ENCODE data around the gene GPAT2.
"Not testable (repeated sequence)": the region's sequence is repeated elsewhere in the genome, so short reads cannot be mapped to it uniquely, and the experiment has no call there.

Gene GPAT2

DNA sequence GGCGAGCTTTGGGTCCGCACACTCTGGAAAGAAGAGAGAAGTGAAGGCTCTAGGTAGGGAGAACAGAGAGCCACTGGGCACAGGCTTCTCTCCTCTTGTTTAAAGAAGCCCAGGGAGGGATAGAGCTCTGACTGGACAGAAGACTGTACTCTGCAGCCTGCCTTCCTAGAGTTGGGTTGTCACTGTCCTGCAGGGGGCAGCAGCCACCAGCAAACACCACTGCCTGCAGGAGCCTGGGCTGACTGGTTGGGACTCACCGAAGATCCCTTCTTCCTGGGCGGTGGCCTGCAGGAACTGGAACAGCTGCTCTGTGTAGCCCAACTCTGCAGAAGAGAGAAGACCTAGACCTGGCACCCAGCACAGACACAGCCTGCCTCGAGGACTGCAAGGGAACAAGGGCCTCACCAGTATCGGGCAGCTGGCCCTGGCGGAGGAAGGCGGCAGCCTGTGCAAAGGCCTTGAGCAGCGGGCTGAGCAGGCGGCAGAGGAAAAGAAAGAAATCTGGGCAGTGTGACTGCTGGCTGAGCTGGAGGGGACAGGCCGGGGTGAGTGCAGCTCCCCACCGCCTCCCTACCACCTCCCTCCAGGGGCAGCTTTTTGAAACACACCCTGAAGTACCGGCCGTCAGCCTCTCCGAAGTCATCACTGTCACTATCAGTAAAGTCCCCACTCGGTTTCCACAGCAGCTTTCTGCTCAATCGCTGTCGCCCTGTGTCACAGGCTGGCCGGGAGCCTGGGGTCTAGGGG, 11.8 kb downstream of the GPAT2 start:
- DNase-seq (ENCODE audit: low read depth) = peak; percentile 59

DNA sequence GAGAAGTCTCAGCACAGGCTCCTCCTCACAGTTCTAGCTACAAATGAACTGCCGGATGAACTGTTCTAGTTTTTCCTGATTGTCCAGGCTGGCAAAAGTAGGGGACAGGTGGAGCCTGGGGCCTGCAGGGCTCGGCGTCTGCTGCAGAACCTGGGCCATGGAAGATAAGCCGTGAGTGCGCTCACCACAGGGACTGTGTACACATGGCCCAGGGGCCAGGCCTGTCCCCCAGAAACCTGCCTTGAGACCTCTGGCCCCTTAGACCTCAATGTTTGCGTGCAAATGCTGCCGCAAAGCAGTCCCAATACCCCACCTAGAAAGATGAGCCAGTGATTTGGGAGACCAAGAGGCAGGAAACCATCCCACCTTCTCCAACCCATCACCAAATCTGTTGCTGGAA, 12.6 kb downstream of the GPAT2 start:
- DNase-seq (ENCODE audit: low read depth) = not testable (repeated sequence)

- not testable (repeated sequence) for DNase-seq (ENCODE audit: low read depth)
Observed at GRCh38 chr2:96021142-96021541, 13.6 kb downstream of the GPAT2 start.

- not testable (repeated sequence) for DNase-seq (ENCODE audit: low read depth)
Observed at GRCh38 chr2:96019909-96020590, 14.7 kb downstream of the GPAT2 start.

DNA sequence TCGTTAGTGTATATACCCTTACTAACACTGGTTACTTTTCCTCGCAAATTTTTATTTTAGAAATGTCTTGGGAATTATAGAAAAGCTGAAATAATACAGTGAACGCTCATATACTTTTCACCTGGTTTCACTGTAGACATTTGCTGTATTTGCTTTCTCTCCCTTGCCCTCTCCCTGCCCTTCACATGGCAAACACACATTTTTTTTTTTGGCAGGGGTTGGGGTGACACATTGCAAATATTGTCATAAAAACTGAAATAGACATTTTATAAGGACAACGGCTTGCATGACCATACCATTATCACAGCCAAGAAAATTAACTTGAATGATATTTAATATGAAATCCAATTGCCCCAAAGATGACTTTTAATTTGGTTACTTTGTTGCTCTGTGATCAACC, 18.4 kb downstream of the GPAT2 start:
- DNase-seq (ENCODE audit: low read depth) = not testable (repeated sequence)

DNA sequence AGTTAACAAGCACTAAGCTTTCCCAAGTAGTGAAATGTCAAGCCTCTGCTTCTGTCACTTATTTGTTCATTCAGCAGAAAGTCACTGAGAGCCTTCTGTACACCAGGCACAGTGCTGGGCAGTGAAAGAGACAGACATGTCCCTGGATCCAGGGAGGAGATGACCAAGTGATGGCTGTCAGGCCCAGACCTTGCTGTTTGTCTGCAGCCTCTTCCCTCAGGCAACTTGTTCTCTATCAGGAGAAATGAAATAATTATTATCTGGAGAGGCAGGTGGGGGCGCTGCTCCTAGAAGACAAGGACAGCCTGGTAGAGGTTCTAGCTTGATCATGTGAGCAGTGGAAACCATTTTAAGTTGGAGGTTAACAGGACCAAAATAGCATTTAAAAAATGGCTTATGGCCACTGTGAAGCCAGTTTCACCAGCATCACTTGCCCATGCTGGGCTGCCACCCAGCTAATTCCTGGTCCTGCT, 21.9 kb downstream of the GPAT2 start:
- not testable (repeated sequence) for DNase-seq (ENCODE audit: low read depth)

DNA sequence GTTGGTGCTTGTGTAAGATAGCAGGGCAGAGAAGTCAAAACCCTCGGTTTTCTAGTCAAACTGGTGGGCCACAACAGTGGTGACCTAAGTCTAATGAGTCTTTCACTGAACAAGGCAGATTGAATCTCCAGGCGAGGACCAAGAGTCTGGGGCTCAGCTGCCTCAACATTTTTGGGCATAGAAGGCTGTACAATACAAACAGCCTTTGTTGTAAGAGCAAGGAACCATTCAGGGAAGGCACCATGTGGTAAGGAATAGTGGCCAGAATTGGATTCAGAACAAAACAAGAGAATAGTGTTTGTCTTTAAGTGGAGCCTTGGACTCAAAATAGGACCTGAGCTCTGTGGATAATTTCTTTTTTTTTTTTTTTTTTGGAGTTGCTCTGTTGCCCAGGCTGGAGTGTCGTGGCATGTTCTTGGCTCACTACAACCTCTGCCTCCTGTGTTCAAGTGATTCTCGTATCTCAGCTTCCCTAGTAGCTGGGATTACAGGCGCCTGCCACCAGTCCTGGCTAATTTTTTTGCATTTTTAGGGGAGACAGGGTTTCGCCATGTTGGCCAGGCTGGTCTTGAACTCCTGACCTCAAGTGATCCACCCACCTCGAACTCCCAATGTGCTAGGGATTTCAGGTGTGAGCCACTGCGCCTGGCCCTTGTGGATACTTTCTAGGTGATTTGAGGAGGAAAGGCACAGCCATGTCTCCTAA, 22.5 kb downstream of the GPAT2 start:
- not testable (repeated sequence) for DNase-seq (ENCODE audit: low read depth)

DNA sequence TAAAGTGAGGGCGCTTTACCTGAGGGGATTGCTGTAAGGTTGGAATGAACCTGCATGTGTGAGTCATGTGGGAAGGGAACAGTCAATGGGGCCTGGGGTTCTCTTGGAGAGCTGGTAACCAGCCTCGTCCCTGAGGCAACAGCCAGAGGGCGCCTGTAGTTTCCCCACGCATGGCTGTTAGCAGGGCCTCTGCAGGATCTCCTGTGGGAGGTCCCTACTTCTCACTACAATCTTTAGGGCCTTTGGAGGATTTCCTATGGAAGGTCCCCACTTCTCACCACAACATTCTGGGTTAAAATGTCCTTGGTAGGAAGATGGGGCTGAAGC, 23.6 kb downstream of the GPAT2 start:
- not testable (repeated sequence) for DNase-seq (ENCODE audit: low read depth)

GRCh38 chr2:96010320-96011128, 24.2 kb downstream of the GPAT2 start:
- DNase-seq (ENCODE audit: low read depth) = peak; percentile 97

DNA sequence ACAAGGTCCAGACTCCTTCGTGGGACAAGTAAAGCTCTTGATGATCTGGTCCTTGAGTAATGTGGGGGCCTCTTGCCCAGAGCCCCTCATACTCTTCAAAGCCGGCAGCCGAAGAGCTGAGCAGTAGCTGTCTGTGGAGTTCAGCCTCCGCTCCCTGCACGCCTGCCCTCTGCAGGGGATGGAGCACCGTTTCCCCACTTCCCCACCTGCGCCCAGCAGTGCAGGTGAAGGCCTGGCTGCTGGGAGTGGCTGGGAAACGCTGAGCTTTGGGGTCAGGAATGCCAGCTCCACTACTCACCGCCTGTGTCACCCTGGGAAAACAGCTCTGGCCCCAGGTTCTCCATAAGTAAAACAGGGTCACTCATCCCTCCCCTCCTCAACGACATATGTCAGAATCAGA, 24.9 kb downstream of the GPAT2 start:
- not testable (repeated sequence) for DNase-seq (ENCODE audit: low read depth)

DNA sequence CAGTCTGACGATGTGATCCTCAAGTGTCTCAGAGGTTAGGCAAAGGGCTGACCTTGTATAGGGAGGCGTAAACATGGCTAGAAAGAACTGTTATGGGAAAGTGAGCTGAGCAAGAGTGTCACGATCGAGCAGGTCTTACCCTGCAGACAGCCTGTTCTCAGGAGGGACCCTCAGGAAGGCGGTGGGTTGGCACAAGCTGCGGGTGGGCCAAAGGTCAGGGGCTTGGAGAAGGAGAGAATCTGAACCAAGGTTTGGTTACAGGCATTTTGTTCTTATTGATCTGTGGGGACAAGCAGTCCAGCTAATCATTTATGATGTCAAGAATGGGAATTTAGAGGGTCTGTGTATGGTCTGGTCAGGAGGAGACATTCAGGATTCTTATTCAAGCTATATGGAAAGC, 26.7 kb downstream of the GPAT2 start:
- DNase-seq (ENCODE audit: low read depth) = not testable (repeated sequence)

- not testable (repeated sequence) for DNase-seq (ENCODE audit: low read depth)
Observed at GRCh38 chr2:96006248-96006647, 28.5 kb downstream of the GPAT2 start.

DNA sequence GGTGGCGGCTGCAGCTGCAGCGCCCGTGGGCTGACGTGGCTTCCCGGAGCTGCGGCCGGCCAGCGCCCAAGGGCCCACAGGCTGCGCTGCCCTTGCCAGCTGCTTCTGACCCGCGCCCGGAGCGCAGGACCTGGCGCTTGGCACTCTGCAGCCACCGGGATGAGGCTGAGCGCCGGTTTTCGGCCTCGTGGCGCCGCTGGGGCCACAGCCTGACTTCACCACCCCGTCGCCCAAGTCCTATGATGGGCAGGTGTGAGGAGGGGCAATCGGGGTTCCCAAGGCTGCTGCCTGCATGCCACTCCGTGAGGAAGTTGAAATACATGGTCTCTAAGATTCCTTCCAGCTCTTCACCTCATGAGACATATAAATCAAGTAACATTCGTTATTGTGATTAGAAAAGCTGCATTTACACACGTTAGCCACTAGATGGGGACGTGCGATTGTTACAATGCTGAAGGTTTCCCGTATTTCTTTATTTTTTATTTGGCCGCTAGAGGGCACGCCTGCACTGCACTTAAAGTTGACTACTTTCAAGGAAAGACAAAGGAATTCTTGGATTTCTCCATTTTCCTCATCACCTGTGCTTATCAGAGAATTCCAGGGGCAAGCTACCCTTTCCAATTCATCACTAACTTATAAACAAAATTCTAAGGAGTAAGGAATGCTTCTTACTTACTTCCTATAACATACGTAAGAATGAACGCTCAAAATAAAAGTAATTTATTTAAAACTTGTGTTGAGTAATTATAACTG, 42.0 kb downstream of the GPAT2 start:
- peak; percentile 36 for DNase-seq (ENCODE audit: low read depth)

- DNase-seq (ENCODE audit: low read depth) = not testable (repeated sequence)
Observed at GRCh38 chr2:95992102-95992501, 42.6 kb downstream of the GPAT2 start.

DNA sequence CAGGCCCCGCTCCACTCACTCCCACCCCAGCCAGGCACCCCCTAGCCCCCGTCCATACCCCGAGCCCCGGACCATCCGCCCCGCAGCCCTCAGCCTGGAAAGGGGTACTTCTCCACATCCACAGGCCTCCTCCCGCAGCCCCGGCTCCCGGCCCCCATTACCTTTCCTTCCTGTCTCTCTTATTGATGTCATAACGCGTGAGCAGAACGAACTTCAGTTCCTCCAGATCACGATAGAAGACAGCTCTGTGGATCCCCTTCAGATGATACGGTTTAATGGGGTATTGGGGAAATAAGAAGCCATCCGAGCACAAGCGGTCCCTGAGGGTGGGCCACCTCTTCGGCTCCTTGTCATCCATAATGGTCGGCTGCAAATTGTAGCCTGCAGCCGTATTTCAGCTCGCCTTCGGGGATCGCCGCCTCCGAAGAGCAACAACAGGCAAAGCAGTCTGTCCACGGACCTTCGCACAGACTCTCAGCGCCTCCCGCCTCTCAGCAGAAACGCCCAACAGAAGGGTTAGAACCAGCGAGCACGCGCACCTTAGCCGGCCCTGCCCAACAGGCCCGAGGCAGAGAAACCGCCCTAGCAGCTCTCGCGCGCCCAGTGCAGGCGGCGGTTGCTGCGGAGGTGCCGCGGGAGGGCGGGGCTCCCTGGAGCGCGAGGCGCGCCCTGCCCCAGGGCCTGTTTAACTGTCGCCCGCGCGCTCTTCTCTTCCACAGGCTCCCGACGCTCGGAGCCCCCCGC, 43.2 kb downstream of the GPAT2 start, which contains the start of gene ANKRD36C:
TSS of gene ANKRD36C (minus strand) at position 474 of the 744 bp plus-strand sequence. CDS start at position 358, 116 bp downstream.
- DNase-seq (ENCODE audit: low read depth) = peak; percentile 23

- not testable (repeated sequence) for DNase-seq (ENCODE audit: low read depth)
Observed at GRCh38 chr2:95990884-95991283, 43.8 kb downstream of the GPAT2 start.
